H1 (cell line): ENCODE measurements around the gene VPS13D. TPM values are rescaled to one million over a fixed set of nuclear protein-coding genes. Genes with fewer than 3 reads are reported as not detected.

Source experiments
- CTCF ChIA-PET: fragments of 300-600 bp; sonication (Branson Sonifier 250); formaldehyde crosslinking; loops from one replicate; lab custom pipeline; 2021; ENCODE audit not compliant: partially characterized antibody; lab: Charles Lee
- POLR2A ChIA-PET: fragments of 300-600 bp; sonication (Branson Sonifier 250); formaldehyde crosslinking; loops from one replicate; lab custom pipeline; 2021; ENCODE audit warnings: inconsistent platforms; ENCODE audit not compliant: partially characterized antibody; lab: Charles Lee
- DNase-seq, 2 experiments: peaks; one replicate each; pipeline versions ENCODE4 v3.0.0 to v3.0.0-alpha.2; 2010 to 2022; ENCODE audit warnings: low spot score in 2 of 2, low read depth in 1 of 2, mixed read lengths in 1 of 2
- FAIRE-seq: peaks from 2 replicates; lab custom pipeline; 2011; peaks lifted over from hg19 to GRCh38; lab: Jason Lieb, UNC
- H2AFZ ChIP-seq: 2 replicates; pipeline ENCODE4 v1.8.1; 2012; ENCODE audit warnings: low read length, inconsistent platforms
- H2AK5ac ChIP-seq: 2 replicates; pipeline ENCODE4 v1.6.1; 2013; ENCODE audit warnings: low read depth, low read length
- H2BK120ac ChIP-seq: replicated peaks from 2 replicates; pipeline ENCODE3; 2013; ENCODE audit warnings: low read depth, low read length, inconsistent platforms
- H2BK12ac ChIP-seq: 2 replicates; pipeline ENCODE4 v1.6.1; 2013; ENCODE audit warnings: low read depth, low read length
- H2BK15ac ChIP-seq: 2 replicates; pipeline ENCODE4 v1.6.1; 2013; ENCODE audit warnings: low read length
- H2BK20ac ChIP-seq: 2 replicates; pipeline ENCODE4 v1.6.1; 2013; ENCODE audit warnings: low read length
- H2BK5ac ChIP-seq: 2 replicates; pipeline ENCODE4 v1.6.1; 2013; ENCODE audit warnings: low read depth, low read length
- H3K14ac ChIP-seq: 2 replicates; pipeline ENCODE4 v1.6.1; 2013; ENCODE audit warnings: inconsistent platforms; ENCODE audit not compliant: insufficient read length
- H3K18ac ChIP-seq: 2 replicates; pipeline ENCODE4 v1.6.1; 2013; ENCODE audit warnings: low read length; ENCODE audit errors: extremely low read depth
- H3K23ac ChIP-seq: 2 replicates; pipeline ENCODE4 v1.6.1; 2013; ENCODE audit warnings: inconsistent platforms; ENCODE audit not compliant: insufficient read length
- H3K23me2 ChIP-seq: 2 replicates; pipeline ENCODE4 v1.6.1; 2013; ENCODE audit warnings: low read depth, low read length
- H3K27ac ChIP-seq: 2 replicates; pipeline ENCODE4 v1.6.1; 2011; ENCODE audit warnings: low read depth, low read length, inconsistent platforms
- H3K27me3 ChIP-seq, 4 experiments: replicated peaks in 1 of 4; 1 replicate in 1 of 4; 2 replicates in 3 of 4; pipeline versions ENCODE4 v1.6.1 to v1.8.1; 2011 to 2013; ENCODE audit warnings: low read length in 3 of 4, mild to moderate bottlenecking in 3 of 4, inconsistent platforms in 2 of 4, mixed read lengths in 2 of 4, moderate library complexity in 1 of 4; ENCODE audit not compliant: control insufficient read depth in 3 of 4, insufficient read depth in 3 of 4; ENCODE audit errors: extremely low read depth in 1 of 4
- H3K36me3 ChIP-seq, 4 experiments: 2 replicates each; pipeline versions ENCODE4 v1.6.1 to v1.8.1; 2011 to 2013; ENCODE audit warnings: mild to moderate bottlenecking in 4 of 4, low read length in 3 of 4, moderate library complexity in 2 of 4, control low read depth in 1 of 4, inconsistent platforms in 1 of 4; ENCODE audit not compliant: insufficient read depth in 4 of 4, control insufficient read depth in 2 of 4
- H3K4ac ChIP-seq: replicated peaks from 2 replicates; pipeline ENCODE3; 2013; ENCODE audit warnings: low read length, low read depth, mixed read lengths, inconsistent platforms; ENCODE audit not compliant: insufficient read length
- H3K4me1 ChIP-seq, 4 experiments: replicated peaks in 1 of 4; 1 replicate in 1 of 4; 2 replicates in 3 of 4; pipeline versions ENCODE4 v1.6.1 to v1.8.1; 2011 to 2013; ENCODE audit warnings: low read length in 3 of 4, inconsistent platforms in 2 of 4, mixed read lengths in 1 of 4; ENCODE audit not compliant: insufficient read depth in 4 of 4, control insufficient read depth in 3 of 4
- H3K4me2 ChIP-seq, 2 experiments: 2 replicates each; pipeline versions ENCODE4 v1.6.1 to v1.8.1; 2011 to 2013; ENCODE audit warnings: low read depth in 2 of 2, low read length in 2 of 2, control low read depth in 1 of 2, inconsistent platforms in 1 of 2, mild to moderate bottlenecking in 1 of 2; ENCODE audit not compliant: insufficient read depth in 1 of 2
- H3K4me3 ChIP-seq, 4 experiments: fragments of 200-600, 300-600 bp in 1 of 4; sonication (generic), shearing (Covaris generic), sonication (Bioruptor Twin) in 1 of 4; 2 replicates each; pipeline versions ENCODE4 v1.5.1 to v1.8.1; 2011 to 2016; ENCODE audit warnings: low read length in 4 of 4, low read depth in 3 of 4, control low read depth in 2 of 4, inconsistent platforms in 2 of 4, mild to moderate bottlenecking in 2 of 4, mixed read lengths in 1 of 4, moderate library complexity in 1 of 4; ENCODE audit not compliant: insufficient read depth in 2 of 4; ENCODE audit errors: extremely low read depth in 1 of 4
- H3K56ac ChIP-seq: replicated peaks from 2 replicates; pipeline ENCODE3; 2013; ENCODE audit warnings: low read depth, mild to moderate bottlenecking, mixed read lengths, low read length, inconsistent platforms; ENCODE audit not compliant: insufficient read length
- H3K79me1 ChIP-seq: 2 replicates; pipeline ENCODE4 v1.6.1; 2013; ENCODE audit warnings: low read depth, low read length, control low read depth
- H3K79me2 ChIP-seq, 2 experiments: 2 replicates each; pipeline versions ENCODE4 v1.6.1 to v1.8.1; 2012 to 2013; ENCODE audit warnings: low read length in 2 of 2, mild to moderate bottlenecking in 2 of 2, inconsistent platforms in 1 of 2; ENCODE audit not compliant: insufficient read depth in 2 of 2, control insufficient read depth in 1 of 2
- H3K9ac ChIP-seq, 4 experiments: replicated peaks in 1 of 4; 1 replicate in 1 of 4; 2 replicates in 3 of 4; pipeline versions ENCODE4 v1.6.1 to v1.8.1; 2011 to 2013; ENCODE audit warnings: low read depth in 3 of 4, low read length in 3 of 4, control low read depth in 2 of 4, mild to moderate bottlenecking in 2 of 4, moderate library complexity in 2 of 4, inconsistent platforms in 1 of 4; ENCODE audit errors: extremely low read depth in 1 of 4
- H3K9me3 ChIP-seq, 2 experiments: 2 replicates each; pipeline versions ENCODE4 v1.6.1 to v1.8.1; 2012 to 2013; ENCODE audit warnings: mild to moderate bottlenecking in 2 of 2, moderate library complexity in 2 of 2, control low read depth in 1 of 2, inconsistent platforms in 1 of 2, low read depth in 1 of 2, low read length in 1 of 2, mixed read lengths in 1 of 2; ENCODE audit not compliant: insufficient read depth in 2 of 2
- H4K20me1 ChIP-seq, 2 experiments: replicated peaks in 1 of 2; 2 replicates each; pipeline versions ENCODE3 to v1.8.1; 2011 to 2013; ENCODE audit warnings: inconsistent platforms in 2 of 2, low read length in 2 of 2, mild to moderate bottlenecking in 1 of 2; ENCODE audit not compliant: insufficient read depth in 2 of 2, control insufficient read depth in 1 of 2
- H4K5ac ChIP-seq: 2 replicates; pipeline ENCODE4 v1.6.1; 2013; ENCODE audit warnings: low read length, low read depth, mixed read lengths, inconsistent platforms; ENCODE audit not compliant: insufficient read length
- H4K8ac ChIP-seq: 2 replicates; pipeline ENCODE4 v1.8.0; 2013; ENCODE audit warnings: mild to moderate bottlenecking, moderate library complexity, low read length, inconsistent platforms; ENCODE audit not compliant: insufficient read depth; ENCODE audit errors: extremely low read depth
- H4K91ac ChIP-seq: replicated peaks from 2 replicates; pipeline ENCODE3; 2013; ENCODE audit warnings: low read length, mixed read lengths, inconsistent platforms; ENCODE audit not compliant: insufficient read length
- CBX5 ChIP-seq: fragments of 300-800, 300-1000 bp; sonication (generic); IDR thresholded peaks from 2 replicates; pipeline ENCODE4 v1.7.1; 2016; ENCODE audit warnings: antibody characterized with exemption, low read length, low read depth
- CREB1 ChIP-seq: IDR thresholded peaks from 2 replicates; pipeline ENCODE4 v1.6.1; 2012; ENCODE audit warnings: inconsistent platforms
- GABPA ChIP-seq: IDR thresholded peaks from 2 replicates; pipeline ENCODE4 v1.6.1; 2011; ENCODE audit warnings: mild to moderate bottlenecking, low read length, moderate library complexity, borderline replicate concordance; ENCODE audit not compliant: insufficient read depth
- NANOG ChIP-seq: IDR thresholded peaks from 2 replicates; pipeline ENCODE4 v1.6.1; 2011; ENCODE audit warnings: low read length, low read depth, mild to moderate bottlenecking, inconsistent platforms; ENCODE audit not compliant: insufficient read depth, poor library complexity, severe bottlenecking
- PHF8 ChIP-seq: fragments of 200-600 bp; sonication (generic); conservative IDR thresholded peaks from 2 replicates; pipeline ENCODE4 v1.7.1; 2012; ENCODE audit warnings: low read depth, mild to moderate bottlenecking, inconsistent platforms, low read length, moderate library complexity
- SIN3A ChIP-seq, 2 experiments: IDR thresholded peaks in 1 of 2; conservative IDR thresholded peaks in 1 of 2; 2 replicates each; pipeline ENCODE4 v1.6.1; 2011 to 2012; ENCODE audit warnings: low read length in 2 of 2, improper control_type of control experiment in 1 of 2, low read depth in 1 of 2, mild to moderate bottlenecking in 1 of 2
- WGBS, 2 experiments: shearing (Covaris generic) in 1 of 2; methylation state at CpG; one replicate each; pipeline versions ENCODE4 v1.1.6 to v1.1.7; 2013 to 2015; ENCODE audit warnings: low lambda C conversion rate in 2 of 2, mixed read lengths in 2 of 2, inconsistent platforms in 1 of 2, low coverage in 1 of 2, missing lambda C conversion rate in 1 of 2; ENCODE audit not compliant: insufficient replicate concordance in 2 of 2, insufficient coverage in 1 of 2, insufficient read length in 1 of 2; ENCODE audit errors: extremely low coverage in 1 of 2, missing lambda C conversion rate in 1 of 2; 5-methylcytosine and 5-hydroxymethylcytosine counted together
- polyA plus RNA-seq, 7 experiments: library from polyadenylated mRNA; depleted of rRNA in 3 of 7; stranded (reverse) in 5 of 7; unstranded in 2 of 7; fragments of >200 nt in 5 of 7; fragments of 200-250 nt in 2 of 7; gene quantifications; 1 replicate in 5 of 7; 2 replicates in 1 of 7; 4 replicates in 1 of 7; pipeline versions ENCODE4 v1.2.1 to v1.2.3, GENCODE V29; 2011 to 2013; ENCODE audit warnings: missing spikeins in 2 of 7, mixed read lengths in 2 of 7
- total RNA-seq: library from RNA; stranded (reverse); fragmentation: NEBNext Ultra II Directional; extraction: Animal tissue kit (Norgen Biotek cat#: 25700); gene quantifications from 2 replicates; pipeline ENCODE4 v1.2.1, GENCODE V29; 2021

VPS13D gene
- total and polyA plus RNA-seq, 2 of the 8 experiments (the other 6 are each of a cell fraction or from before 2014, with no cell fraction given) = 10.9 to 31.2 TPM

DNA sequence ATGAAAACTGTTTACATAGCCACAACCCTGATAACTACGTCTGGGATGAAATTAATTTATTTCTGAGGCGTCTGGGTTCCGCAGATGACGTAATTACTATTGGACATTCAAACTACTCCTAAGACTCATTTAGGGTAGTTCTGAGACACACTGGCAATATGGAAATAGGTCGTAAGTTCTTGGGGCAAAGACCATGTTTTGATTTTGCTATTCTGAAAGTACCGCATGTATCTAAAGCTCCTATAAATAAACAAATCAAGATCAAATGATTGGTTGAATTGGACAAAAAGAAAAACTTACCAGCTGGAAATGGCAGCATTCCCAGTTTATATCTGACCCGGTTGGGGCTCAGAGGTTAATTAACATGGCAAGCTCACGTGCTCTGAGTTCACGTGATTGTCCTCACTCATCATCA lies 313.9 kb downstream of the VPS13D start:
- Histone ChIP-seq H3K4me3 (no peak overlapping the region), H3K36me3 (no peaks in the 10 kb centered on the region), H2BK120ac (no peak overlapping the region), H3K4ac (no peak overlapping the region), H3K4me2 (no peak overlapping the region), H2AK5ac (no peak overlapping the region), H3K9me3 (no peaks in the 10 kb centered on the region), H3K79me2 (no peaks in the 10 kb centered on the region), H2BK12ac (no peak overlapping the region), H4K5ac (no peak overlapping the region), H3K18ac (no peak overlapping the region), H4K91ac (no peak overlapping the region), H4K8ac (no peak overlapping the region), H2BK20ac (no peak overlapping the region), H3K27ac (no peak overlapping the region), H3K14ac (no peak overlapping the region), H3K9ac (no peak overlapping the region), H2BK15ac (no peak overlapping the region), H3K79me1 (no peaks in the 10 kb centered on the region), H3K4me1 (peaks cover 0 to 18% (median 9%) of the 10 kb centered on the region in 4 experiments; a peak in 6 of 7 replicates), H3K27me3 (peaks cover 0 to 5% (median 0%) of the 10 kb centered on the region in 4 experiments; a peak in 1 of 7 replicates), H2BK5ac (no peak overlapping the region), H2AFZ (no peak overlapping the region), H3K23me2 (peaks cover 4% of the 10 kb centered on the region; the same call in 1 of the 2 replicates), H3K23ac (no peak overlapping the region), H4K20me1 (no peaks in the 10 kb centered on the region), H3K56ac (no peak overlapping the region)
- no peak for DNase-seq
- ChIA-PET POLR2A (no interaction called here), CTCF (no interaction called here)
- 95% methylated on average over 9 of the region's 9 CpGs; no CpG with 5 or more reads in 1 of the 2 experiments for WGBS, 2 experiments
- TF ChIP-seq PHF8 (no peak), SIN3A (conservative IDR thresholded peaks at IDR 0.05 in 1 of 2, IDR thresholded peaks at IDR 0.05 in 1 of 2; ENCODE audit: low read depth in 1 of 2, low read length in 2 of 2) (no peak), CBX5 (no peak), CREB1 (no peak), NANOG (no peak), GABPA (no peak)
- no peak for FAIRE-seq
